GM18861 (cell line): ENCODE results near the gene TOM1L2.
A peak's percentile ranks its signal among the peaks of the same experiment; 100 is the strongest.

Experiments
- ATAC-seq: cut with Tn5 transposase; IDR thresholded peaks from one replicate; pipeline ENCODE4 v1.9.1; 2021; ENCODE audit not compliant: unreplicated experiment

The TOM1L2 gene

GRCh38 chr17:17823433-17824118 lies 148.6 kb downstream of the TOM1L2 start:
- peak; percentile 50 for ATAC-seq

- no peak for ATAC-seq
Observed at GRCh38 chr17:17822616-17823015, 149.6 kb downstream of the TOM1L2 start.

- no peak for ATAC-seq
Observed at GRCh38 chr17:17822189-17822588, 150.0 kb downstream of the TOM1L2 start.

GRCh38 chr17:17820463-17821158 lies 151.6 kb downstream of the TOM1L2 start:
- ATAC-seq = no peak

GRCh38 chr17:17820046-17820445 lies 152.2 kb downstream of the TOM1L2 start:
- no peak for ATAC-seq

GRCh38 chr17:17819561-17819995 lies 152.6 kb downstream of the TOM1L2 start:
- peak; percentile 52 for ATAC-seq

GRCh38 chr17:17819111-17819510 lies 153.1 kb downstream of the TOM1L2 start:
- no peak for ATAC-seq

- ATAC-seq = no peak
Observed at GRCh38 chr17:17818088-17818526, 154.1 kb downstream of the TOM1L2 start.

GRCh38 chr17:17817552-17817947 lies 154.7 kb downstream of the TOM1L2 start:
- ATAC-seq = no peak

- no peak for ATAC-seq
Observed at GRCh38 chr17:17816831-17817551, 155.2 kb downstream of the TOM1L2 start.

GRCh38 chr17:17816240-17816814 lies 155.9 kb downstream of the TOM1L2 start:
- no peak for ATAC-seq

GRCh38 chr17:17815436-17816200 lies 156.6 kb downstream of the TOM1L2 start:
- no peak for ATAC-seq

GRCh38 chr17:17815062-17815406 lies 157.2 kb downstream of the TOM1L2 start:
- no peak for ATAC-seq

GRCh38 chr17:17814162-17815061 lies 157.8 kb downstream of the TOM1L2 start:
- ATAC-seq = no peak

GRCh38 chr17:17813725-17814095 lies 158.5 kb downstream of the TOM1L2 start:
- ATAC-seq = no peak

GRCh38 chr17:17813055-17813724 lies 159.0 kb downstream of the TOM1L2 start:
- no peak for ATAC-seq

GRCh38 chr17:17812211-17813054 lies 159.8 kb downstream of the TOM1L2 start:
- ATAC-seq = no peak
